Liver (tissue), 9 donors: Measurements from ENCODE around the gene INSIG2. TPM values are rescaled to one million over a fixed set of nuclear protein-coding genes. Genes with fewer than 3 reads are reported as not detected.

Source experiments
- DNase-seq: peaks from one replicate; pipeline ENCODE4 v3.0.0-alpha.2; 2017; ENCODE audit warnings: low spot score
- H3K27ac ChIP-seq, 2 donors: one replicate each; pipeline ENCODE4 v1.7.0; 2013; ENCODE audit warnings: inconsistent platforms in 2 of 2, low read length in 2 of 2, control low read depth in 1 of 2, low read depth in 1 of 2, mild to moderate bottlenecking in 1 of 2
- H3K27me3 ChIP-seq, 4 donors: one replicate each; pipeline versions ENCODE4 v1.6.1 to v1.7.0; 2013; ENCODE audit warnings: low read length in 3 of 4, inconsistent platforms in 1 of 4, mild to moderate bottlenecking in 1 of 4, moderate library complexity in 1 of 4; ENCODE audit not compliant: control insufficient read depth in 4 of 4, insufficient read depth in 4 of 4
- H3K36me3 ChIP-seq, 4 donors: one replicate each; pipeline versions ENCODE4 v1.6.1 to v1.7.0; 2013; ENCODE audit warnings: low read length in 3 of 4, mild to moderate bottlenecking in 3 of 4, low read depth in 1 of 4, moderate library complexity in 1 of 4; ENCODE audit not compliant: control insufficient read depth in 4 of 4, insufficient read depth in 3 of 4
- H3K4me1 ChIP-seq, 4 donors: one replicate each; pipeline versions ENCODE4 v1.6.1 to v1.7.0; 2013; ENCODE audit warnings: low read length in 3 of 4, mild to moderate bottlenecking in 3 of 4, moderate library complexity in 1 of 4; ENCODE audit not compliant: control insufficient read depth in 4 of 4, insufficient read depth in 4 of 4
- H3K4me3 ChIP-seq, 3 donors: one replicate each; pipeline versions ENCODE4 v1.6.1 to v1.7.0; 2013; ENCODE audit warnings: low read length in 3 of 3, control low read depth in 1 of 3, low read depth in 1 of 3, mild to moderate bottlenecking in 1 of 3
- H3K9ac ChIP-seq, 2 donors: one replicate each; pipeline ENCODE4 v1.7.0; 2013; ENCODE audit warnings: low read length in 2 of 2, mild to moderate bottlenecking in 2 of 2, moderate library complexity in 2 of 2, control low read depth in 1 of 2, low read depth in 1 of 2
- H3K9me3 ChIP-seq, 4 donors: one replicate each; pipeline versions ENCODE4 v1.6.1 to v1.7.0; 2013; ENCODE audit warnings: low read length in 3 of 4; ENCODE audit not compliant: control insufficient read depth in 4 of 4
- EGR1 ChIP-seq, 2 donors: IDR thresholded peaks; 2 replicates each; pipeline ENCODE4 v1.6.1; 2016 to 2018; ENCODE audit warnings: antibody characterized with exemption in 2 of 2, low read depth in 2 of 2
- FOXA1 ChIP-seq: IDR thresholded peaks from 2 replicates; pipeline ENCODE4 v1.6.1; 2016; ENCODE audit warnings: antibody characterized with exemption
- FOXA2 ChIP-seq: IDR thresholded peaks from 2 replicates; pipeline ENCODE4 v1.6.1; 2016; ENCODE audit warnings: antibody characterized with exemption
- GABPA ChIP-seq, 2 donors: IDR thresholded peaks in 1 of 2; conservative IDR thresholded peaks in 1 of 2; 2 replicates each; pipeline ENCODE4 v1.6.1; 2016; ENCODE audit warnings: antibody characterized with exemption in 2 of 2, mild to moderate bottlenecking in 1 of 2, moderate library complexity in 1 of 2
- HNF4A ChIP-seq, 2 donors: conservative IDR thresholded peaks; 2 replicates each; pipeline ENCODE4 v1.6.1; 2016; ENCODE audit warnings: antibody characterized with exemption in 2 of 2, mild to moderate bottlenecking in 2 of 2
- HNF4G ChIP-seq: IDR thresholded peaks from 2 replicates; pipeline ENCODE4 v1.6.1; 2016; ENCODE audit warnings: antibody characterized with exemption
- JUND ChIP-seq, 2 donors: IDR thresholded peaks; 2 replicates each; pipeline ENCODE4 v1.6.1; 2016; ENCODE audit warnings: antibody characterized with exemption in 2 of 2
- NR2F2 ChIP-seq: IDR thresholded peaks from 2 replicates; pipeline ENCODE4 v1.6.1; 2016; ENCODE audit warnings: antibody characterized with exemption
- RAD21 ChIP-seq, 2 donors: IDR thresholded peaks; 2 replicates each; pipeline ENCODE4 v1.6.1; 2016; ENCODE audit warnings: antibody characterized with exemption in 2 of 2, mild to moderate bottlenecking in 2 of 2
- REST ChIP-seq: IDR thresholded peaks from 2 replicates; pipeline ENCODE4 v1.6.1; 2016; ENCODE audit warnings: antibody characterized with exemption, mild to moderate bottlenecking
- RXRA ChIP-seq, 2 donors: IDR thresholded peaks; 2 replicates each; pipeline ENCODE4 v1.6.1; 2017 to 2018; ENCODE audit warnings: antibody characterized with exemption in 2 of 2, mild to moderate bottlenecking in 1 of 2
- SP1 ChIP-seq: IDR thresholded peaks from 2 replicates; pipeline ENCODE4 v1.6.1; 2018; ENCODE audit warnings: antibody characterized with exemption, mild to moderate bottlenecking
- TAF1 ChIP-seq: conservative IDR thresholded peaks from 2 replicates; pipeline ENCODE4 v1.6.1; 2016; ENCODE audit warnings: antibody characterized with exemption, mild to moderate bottlenecking
- YY1 ChIP-seq: IDR thresholded peaks from 2 replicates; pipeline ENCODE4 v1.6.1; 2016; ENCODE audit warnings: antibody characterized with exemption, mild to moderate bottlenecking
- WGBS: extraction: QIAGEN DNeasy Blood & Tissue Kit; methylation state at CpG from one replicate; pipeline ENCODE4 v1.1.7; 2013; 5-methylcytosine and 5-hydroxymethylcytosine counted together
- polyA plus RNA-seq, 2 donors: library from polyadenylated mRNA; stranded (reverse) in 1 of 2; unstranded in 1 of 2; fragments of 200-250 nt in 1 of 2; fragments of >200 nt in 1 of 2; fragmentation: Nextera tagmentation in 1 of 2; extraction: Ambion mirVana in 1 of 2; gene quantifications; one replicate each; pipeline versions ENCODE4 v1.2.1 to v1.2.3, GENCODE V29; 2013 to 2015
- total RNA-seq, 2 donors: library from RNA; depleted of rRNA; stranded (reverse); fragments of >200 nt; gene quantifications; one replicate each; pipeline ENCODE4 v1.2.3, GENCODE V29; 2014
- TF ChIP-seq, protein P1 (sequence below): IDR thresholded peaks from 2 replicates; pipeline ENCODE4 v1.6.1; 2016; ENCODE audit warnings: antibody characterized with exemption
- TF ChIP-seq, protein P2 (sequence below): IDR thresholded peaks from 2 replicates; pipeline ENCODE4 v1.6.1; 2016; ENCODE audit warnings: antibody characterized with exemption
- TF ChIP-seq, protein P3 (sequence below): IDR thresholded peaks from 2 replicates; pipeline ENCODE4 v1.6.1; 2016; ENCODE audit warnings: antibody characterized with exemption
- TF ChIP-seq, protein P4 (sequence below): fragments of 150-350 bp; IDR thresholded peaks from 2 replicates; pipeline ENCODE4 v1.5.1; 2017; ENCODE audit warnings: improper control_type of control experiment, low read depth, low read length; ENCODE audit not compliant: missing input control
- donor health status: healthy.
- donor health status: healthy.
- donor health status: healthy.
- donor health status: healthy.
- donor health status: healthy.

Gene INSIG2
- total RNA-seq (10 to 100 TPM; 11.3 to 16.6 TPM), polyA plus RNA-seq (10 to 100 TPM; 14.7 to 18.5 TPM)

DNA sequence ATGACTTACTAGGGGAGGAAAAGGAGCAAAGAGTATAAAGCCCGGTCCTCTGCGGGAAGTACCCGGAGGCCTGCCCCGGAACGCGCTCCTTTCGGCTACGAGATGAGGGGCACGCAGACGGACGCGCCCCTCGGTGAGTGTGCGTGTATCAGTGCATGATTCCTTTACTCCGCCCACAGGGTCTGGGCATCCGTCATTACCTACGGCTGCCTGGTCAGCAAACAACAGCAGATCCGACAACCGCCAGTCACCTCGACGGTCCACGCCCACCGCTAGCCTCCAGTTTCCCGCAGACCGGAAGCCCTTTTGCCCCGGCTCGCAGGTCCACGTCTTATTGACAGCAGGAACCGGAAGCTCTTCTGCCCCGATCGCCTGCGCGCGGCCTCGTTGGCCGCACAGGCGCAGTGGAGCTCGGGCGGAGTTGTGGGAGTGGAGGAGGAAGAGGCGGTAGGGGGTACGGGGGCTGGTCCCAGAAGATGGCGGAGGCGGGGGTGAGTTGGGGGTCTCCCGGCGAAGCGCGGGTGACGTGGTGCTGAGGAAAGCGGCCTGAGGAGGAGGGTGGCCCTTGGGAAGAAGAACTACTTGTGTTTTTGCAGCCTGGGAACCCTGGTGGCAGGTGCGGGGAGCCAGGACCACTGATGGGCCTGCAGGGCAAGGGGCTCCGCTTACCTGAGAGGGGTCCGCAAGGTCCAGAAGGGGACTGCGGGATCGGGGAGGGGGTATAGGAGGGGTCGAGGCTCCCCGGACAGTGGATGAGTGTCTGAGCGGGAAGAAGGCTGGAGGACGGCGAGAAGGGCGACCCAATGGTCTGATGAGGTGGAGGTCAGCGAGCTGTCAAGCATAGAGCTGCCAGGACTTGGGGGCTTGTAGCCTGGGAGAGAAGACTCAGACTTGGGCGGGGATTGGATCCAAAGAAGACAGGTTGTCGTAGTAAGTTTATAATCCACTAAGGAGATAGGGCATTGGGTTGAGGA, at the start of gene INSIG2:
Gene INSIG2, plus strand, starts transcription at position 421 of the 974 bp plus-strand sequence. CDS start 8,086 bp downstream, outside the sequence.
- TF ChIP-seq TAF1: no peak
- TF ChIP-seq, protein P1, sequence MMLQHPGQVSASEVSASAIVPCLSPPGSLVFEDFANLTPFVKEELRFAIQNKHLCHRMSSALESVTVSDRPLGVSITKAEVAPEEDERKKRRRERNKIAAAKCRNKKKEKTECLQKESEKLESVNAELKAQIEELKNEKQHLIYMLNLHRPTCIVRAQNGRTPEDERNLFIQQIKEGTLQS: peak; percentile 23
- peak; percentile 69 to 70 for TF ChIP-seq RXRA (IDR thresholded peaks at IDR 0.05)
- no peak for TF ChIP-seq JUND (IDR thresholded peaks at IDR 0.05)
- TF ChIP-seq HNF4A (conservative IDR thresholded peaks at IDR 0.05): peak; percentile 82 to 86
- peak; percentile 93 to 98 for TF ChIP-seq GABPA (IDR thresholded peaks at IDR 0.05 in 1 of 2, conservative IDR thresholded peaks at IDR 0.05 in 1 of 2)
- TF ChIP-seq RAD21 (IDR thresholded peaks at IDR 0.05): peak in 1 of 2 donors; percentile 36
- peak; percentile 89 for TF ChIP-seq FOXA2
- peak; percentile 86 for TF ChIP-seq SP1
- peak; percentile 36 for TF ChIP-seq HNF4G
- TF ChIP-seq REST: peak; percentile 94
- TF ChIP-seq NR2F2: peak; percentile 76
- TF ChIP-seq FOXA1: peak; percentile 84
- TF ChIP-seq, protein P2, sequence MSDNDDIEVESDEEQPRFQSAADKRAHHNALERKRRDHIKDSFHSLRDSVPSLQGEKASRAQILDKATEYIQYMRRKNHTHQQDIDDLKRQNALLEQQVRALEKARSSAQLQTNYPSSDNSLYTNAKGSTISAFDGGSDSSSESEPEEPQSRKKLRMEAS: peak; percentile 64
- TF ChIP-seq, protein P3, sequence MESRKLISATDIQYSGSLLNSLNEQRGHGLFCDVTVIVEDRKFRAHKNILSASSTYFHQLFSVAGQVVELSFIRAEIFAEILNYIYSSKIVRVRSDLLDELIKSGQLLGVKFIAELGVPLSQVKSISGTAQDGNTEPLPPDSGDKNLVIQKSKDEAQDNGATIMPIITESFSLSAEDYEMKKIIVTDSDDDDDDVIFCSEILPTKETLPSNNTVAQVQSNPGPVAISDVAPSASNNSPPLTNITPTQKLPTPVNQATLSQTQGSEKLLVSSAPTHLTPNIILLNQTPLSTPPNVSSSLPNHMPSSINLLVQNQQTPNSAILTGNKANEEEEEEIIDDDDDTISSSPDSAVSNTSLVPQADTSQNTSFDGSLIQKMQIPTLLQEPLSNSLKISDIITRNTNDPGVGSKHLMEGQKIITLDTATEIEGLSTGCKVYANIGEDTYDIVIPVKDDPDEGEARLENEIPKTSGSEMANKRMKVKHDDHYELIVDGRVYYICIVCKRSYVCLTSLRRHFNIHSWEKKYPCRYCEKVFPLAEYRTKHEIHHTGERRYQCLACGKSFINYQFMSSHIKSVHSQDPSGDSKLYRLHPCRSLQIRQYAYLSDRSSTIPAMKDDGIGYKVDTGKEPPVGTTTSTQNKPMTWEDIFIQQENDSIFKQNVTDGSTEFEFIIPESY: no peak
- TF ChIP-seq YY1: peak; percentile 97
- TF ChIP-seq, protein P4, sequence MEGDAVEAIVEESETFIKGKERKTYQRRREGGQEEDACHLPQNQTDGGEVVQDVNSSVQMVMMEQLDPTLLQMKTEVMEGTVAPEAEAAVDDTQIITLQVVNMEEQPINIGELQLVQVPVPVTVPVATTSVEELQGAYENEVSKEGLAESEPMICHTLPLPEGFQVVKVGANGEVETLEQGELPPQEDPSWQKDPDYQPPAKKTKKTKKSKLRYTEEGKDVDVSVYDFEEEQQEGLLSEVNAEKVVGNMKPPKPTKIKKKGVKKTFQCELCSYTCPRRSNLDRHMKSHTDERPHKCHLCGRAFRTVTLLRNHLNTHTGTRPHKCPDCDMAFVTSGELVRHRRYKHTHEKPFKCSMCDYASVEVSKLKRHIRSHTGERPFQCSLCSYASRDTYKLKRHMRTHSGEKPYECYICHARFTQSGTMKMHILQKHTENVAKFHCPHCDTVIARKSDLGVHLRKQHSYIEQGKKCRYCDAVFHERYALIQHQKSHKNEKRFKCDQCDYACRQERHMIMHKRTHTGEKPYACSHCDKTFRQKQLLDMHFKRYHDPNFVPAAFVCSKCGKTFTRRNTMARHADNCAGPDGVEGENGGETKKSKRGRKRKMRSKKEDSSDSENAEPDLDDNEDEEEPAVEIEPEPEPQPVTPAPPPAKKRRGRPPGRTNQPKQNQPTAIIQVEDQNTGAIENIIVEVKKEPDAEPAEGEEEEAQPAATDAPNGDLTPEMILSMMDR: no peak
- TF ChIP-seq EGR1 (IDR thresholded peaks at IDR 0.05; ENCODE audit: low read depth in 2 of 2): peak in 1 of 2 donors; percentile 68
- peak; percentile 95 for DNase-seq
- Histone ChIP-seq H3K4me3 (peak within 1 kb of the TSS; percentile 74 to 83 (median 75)), H3K36me3 (no peaks in the 10 kb centered on the region), H3K27me3 (no peaks in the 10 kb centered on the region), H3K4me1 (peaks cover 5 to 40% (median 24%) of the 10 kb centered on the region in 4 donors), H3K27ac (peak within 1 kb of the TSS; percentile 95 to 96), H3K9ac (peak within 1 kb of the TSS; percentile 89 to 99), H3K9me3 (no peaks in the 10 kb centered on the region)
- under 1% methylated on average over 63 of the region's 63 CpGs for WGBS
